ENCODE results near the gene ALDH2.

DNA sequence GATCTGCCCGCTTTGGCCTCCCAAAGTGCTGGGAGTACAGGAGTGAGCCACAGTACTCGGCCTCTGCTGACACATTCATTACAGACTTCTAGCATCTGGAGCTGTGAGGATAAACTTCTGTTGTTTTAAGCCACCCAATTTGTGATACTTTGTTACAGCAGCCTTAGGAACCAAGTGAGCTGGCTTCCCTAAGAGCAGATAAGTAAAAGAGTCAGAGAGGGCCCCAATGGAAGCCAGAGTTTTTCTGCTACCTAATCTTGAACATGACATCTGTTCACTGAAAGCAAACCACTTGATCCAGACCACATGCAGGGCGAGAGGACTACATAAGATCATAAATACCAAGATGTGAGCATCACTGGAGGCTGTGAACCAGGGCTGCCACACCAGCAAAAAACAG is 71.6 kb downstream of the ALDH2 start:
- TF ChIP-seq, protein P1, sequence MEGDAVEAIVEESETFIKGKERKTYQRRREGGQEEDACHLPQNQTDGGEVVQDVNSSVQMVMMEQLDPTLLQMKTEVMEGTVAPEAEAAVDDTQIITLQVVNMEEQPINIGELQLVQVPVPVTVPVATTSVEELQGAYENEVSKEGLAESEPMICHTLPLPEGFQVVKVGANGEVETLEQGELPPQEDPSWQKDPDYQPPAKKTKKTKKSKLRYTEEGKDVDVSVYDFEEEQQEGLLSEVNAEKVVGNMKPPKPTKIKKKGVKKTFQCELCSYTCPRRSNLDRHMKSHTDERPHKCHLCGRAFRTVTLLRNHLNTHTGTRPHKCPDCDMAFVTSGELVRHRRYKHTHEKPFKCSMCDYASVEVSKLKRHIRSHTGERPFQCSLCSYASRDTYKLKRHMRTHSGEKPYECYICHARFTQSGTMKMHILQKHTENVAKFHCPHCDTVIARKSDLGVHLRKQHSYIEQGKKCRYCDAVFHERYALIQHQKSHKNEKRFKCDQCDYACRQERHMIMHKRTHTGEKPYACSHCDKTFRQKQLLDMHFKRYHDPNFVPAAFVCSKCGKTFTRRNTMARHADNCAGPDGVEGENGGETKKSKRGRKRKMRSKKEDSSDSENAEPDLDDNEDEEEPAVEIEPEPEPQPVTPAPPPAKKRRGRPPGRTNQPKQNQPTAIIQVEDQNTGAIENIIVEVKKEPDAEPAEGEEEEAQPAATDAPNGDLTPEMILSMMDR (IDR thresholded peaks at IDR 0.05), result no peak
- TF ChIP-seq POLR2AphosphoS5 (IDR thresholded peaks at IDR 0.05), result no peak
- no peak for TF ChIP-seq POLR2A (IDR thresholded peaks at IDR 0.05)
- TF ChIP-seq EP300 (IDR thresholded peaks at IDR 0.05), result no peak

Measured in stomach (tissue), 4 donors.